Measurements from ENCODE around the gene DBNDD2.

DNA sequence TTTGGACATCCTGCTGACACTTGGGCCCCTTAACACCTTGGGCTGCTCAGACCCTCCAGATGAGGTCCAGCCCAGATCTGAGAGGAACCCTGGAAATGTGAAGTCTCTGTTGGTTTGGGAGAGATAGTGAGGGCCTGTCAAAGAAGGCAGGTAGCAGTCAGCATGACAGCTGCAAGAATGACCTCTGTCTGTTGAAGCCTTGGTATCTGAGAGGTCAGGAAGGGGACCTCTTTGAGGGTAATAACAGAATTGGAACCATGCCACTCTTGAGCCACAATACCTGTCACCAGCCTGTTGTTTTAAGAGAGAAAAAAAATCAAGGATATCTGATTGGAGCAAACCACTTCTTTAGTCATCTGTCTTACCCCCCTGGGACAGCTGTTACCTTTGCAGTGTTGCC, 41.0 kb upstream of the DBNDD2 start:
- TF ChIP-seq TAF1 (IDR thresholded peaks at IDR 0.05; ENCODE audit: borderline replicate concordance, low read depth, low read length) (no peak), POLR2A (IDR thresholded peaks at IDR 0.05; ENCODE audit: low read depth, low read length) (no peak), POLR2AphosphoS5 (IDR thresholded peaks at IDR 0.05; ENCODE audit: low read depth, low read length) (no peak)
